ENCODE measurements around the gene SAA2.
"Not testable (repeated sequence)": the region's sequence is repeated elsewhere in the genome, so short reads cannot be mapped to it uniquely, and the experiment has no call there.

The SAA2 gene

DNA sequence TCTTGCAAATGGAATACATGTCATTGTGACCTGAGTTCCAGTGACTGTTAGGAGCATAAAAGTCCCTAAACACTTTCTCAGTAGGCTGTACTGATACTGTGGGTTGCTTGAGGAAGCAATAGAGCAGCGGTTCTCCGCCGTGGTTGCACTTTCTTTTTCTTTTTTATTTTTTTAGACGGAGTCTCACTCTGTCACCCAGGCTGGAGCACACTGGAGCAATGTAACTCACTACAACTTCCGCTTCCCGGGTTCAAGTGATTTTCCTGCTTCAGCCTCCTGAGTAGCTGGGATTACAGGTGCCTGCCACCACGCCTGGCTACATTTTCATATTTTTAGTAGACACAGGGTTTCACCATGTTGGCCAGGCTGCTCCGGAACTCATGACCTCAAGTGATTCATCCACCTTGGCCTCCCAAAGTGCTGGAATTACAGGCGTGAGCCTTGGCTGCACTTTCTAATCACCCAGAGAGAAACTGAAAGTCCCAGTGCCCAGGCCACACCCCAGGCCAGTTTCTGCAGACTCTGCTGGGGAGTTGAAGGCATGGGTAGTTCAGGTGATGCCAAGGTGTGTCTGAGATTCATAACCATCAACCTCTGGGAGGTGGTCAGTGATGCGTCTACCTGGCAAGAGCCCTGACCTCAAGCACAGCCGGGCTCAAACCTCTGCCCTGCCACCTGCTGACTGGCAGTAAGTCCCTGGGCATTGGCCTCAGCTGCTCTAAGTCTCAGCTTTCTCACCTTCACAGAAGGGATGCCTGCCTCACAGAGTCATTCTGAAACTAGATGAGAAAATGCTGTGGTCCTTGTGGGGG lies 1.9 kb downstream of the SAA2 start:
- not testable (repeated sequence) for DNase-seq

DNA sequence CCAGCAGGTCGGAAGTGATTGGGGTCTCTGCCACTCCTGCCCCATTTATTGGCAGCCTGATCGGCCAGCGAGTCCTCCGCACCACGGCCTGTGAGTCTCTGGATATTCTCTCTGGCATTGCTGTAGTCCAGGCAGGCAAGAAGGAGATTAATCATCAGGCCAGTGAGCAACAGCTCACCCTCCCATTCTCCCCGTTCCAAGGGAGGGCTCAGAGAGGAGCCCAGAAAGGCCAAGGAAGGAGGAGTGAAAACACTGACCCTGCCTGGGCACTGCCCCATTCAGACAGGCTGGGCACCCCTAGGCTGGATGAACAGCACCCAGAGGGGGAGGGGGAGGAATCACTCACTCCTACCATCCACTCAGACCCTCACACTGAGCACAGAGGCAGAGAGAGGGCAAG lies 3.1 kb downstream of the SAA2 start:
- DNase-seq, result no peak

- peak; percentile 2 for DNase-seq
Observed at GRCh38 chr11:18243783-18244362, 4.6 kb downstream of the SAA2 start.

GRCh38 chr11:18239655-18240054 lies 8.8 kb downstream of the SAA2 start:
- DNase-seq, result no peak

GRCh38 chr11:18236664-18237356 lies 11.7 kb downstream of the SAA2 start, which contains the start of gene SAA4:
SAA4 (minus strand) TSS chr11:18236802; CDS start chr11:18235926, 876 bp downstream.
- no peak for DNase-seq

GRCh38 chr11:18235394-18236334 lies 12.8 kb downstream of the SAA2 start:
- DNase-seq, result no peak

DNA sequence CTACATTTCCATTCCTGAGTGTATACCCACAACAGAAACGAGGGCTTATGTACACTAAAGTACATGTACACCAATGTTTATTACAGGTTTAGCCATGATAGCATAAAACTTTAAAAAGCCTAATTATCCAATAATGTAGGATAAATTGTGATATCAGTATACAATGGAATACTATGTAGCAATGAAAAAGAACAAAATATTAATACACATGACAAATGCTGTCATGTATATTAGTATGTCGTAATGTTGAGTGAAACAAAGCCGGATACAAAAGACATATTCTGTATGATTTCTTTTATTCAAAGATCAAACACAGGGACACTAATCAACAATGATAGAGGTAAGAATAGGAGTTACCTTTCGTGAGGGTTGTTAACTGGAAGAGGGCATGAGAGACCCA lies 14.6 kb downstream of the SAA2 start:
- no peak for DNase-seq

GRCh38 chr11:18230859-18231258 lies 17.6 kb downstream of the SAA2 start:
- DNase-seq, result no peak

DNA sequence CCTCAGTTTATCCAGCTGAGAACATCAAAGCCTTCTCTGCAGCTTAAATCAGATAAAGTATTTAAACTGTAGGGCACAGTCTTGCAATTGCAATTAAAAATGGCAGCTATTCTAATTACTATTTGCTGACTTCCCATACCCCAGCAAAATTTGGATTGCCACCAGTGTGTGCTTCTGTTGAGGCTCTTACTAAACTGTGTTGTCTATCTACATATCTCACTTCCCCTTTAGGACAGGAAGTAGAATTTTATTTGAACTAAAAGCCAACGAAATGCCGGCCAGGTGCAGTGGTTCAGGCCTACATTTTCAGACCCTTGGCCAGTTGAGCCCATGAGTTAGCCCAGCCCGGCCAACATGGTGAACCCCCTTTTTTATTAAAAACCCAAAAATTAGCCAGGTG lies 19.0 kb downstream of the SAA2 start:
- no peak for DNase-seq

DNA sequence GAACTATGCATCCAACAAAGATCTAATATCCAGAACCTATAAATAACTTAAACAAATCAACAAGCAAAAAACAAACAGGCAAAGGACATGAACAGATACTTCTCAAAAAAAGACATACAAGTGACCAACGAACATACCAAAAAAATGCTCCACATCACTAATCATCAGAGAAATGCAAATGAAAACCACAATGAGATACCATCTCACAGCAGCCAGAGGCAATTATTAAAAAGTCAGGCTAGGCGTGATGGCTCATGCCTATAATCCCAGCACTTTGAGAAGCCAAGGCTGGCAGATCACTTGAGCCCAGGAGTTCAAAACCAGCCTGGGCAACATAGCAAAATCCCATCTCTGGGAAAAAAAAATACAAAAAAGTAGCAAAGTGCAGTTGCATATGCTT lies 22.6 kb downstream of the SAA2 start:
- no peak for DNase-seq

GRCh38 chr11:18223591-18224387 lies 24.7 kb downstream of the SAA2 start:
- DNase-seq, result no peak

DNA sequence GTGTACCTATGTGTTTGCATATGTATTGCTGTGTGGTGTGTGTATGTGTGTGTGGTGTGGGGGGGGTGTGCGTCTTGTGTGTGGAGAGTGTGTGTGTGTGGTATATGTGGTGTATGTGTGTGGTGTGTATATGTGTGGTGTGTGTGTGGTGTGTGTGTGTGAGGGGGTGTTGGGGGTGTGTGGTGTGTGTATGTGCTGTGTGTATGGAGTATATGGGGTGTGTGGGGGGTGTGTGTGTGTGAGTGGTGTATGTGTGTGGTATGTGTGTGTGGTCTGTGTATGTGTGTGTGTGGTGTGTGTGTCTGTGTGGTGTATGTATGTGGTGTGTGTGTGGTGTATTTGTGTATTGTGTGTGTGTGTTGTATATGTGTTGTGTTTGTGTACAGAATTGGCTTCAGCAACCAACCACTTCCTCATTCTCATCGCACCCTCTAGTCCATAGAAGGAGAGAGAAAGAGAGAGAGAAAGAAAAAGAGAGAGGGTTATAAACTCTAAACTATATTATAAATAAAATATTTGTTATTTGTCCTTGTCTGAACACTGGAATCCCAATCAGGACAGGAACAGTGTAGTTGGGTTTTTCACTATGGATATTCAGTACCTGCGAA lies 25.6 kb downstream of the SAA2 start:
- no peak for DNase-seq

GRCh38 chr11:18221274-18221876 lies 27.1 kb downstream of the SAA2 start:
- DNase-seq, result no peak

DNA sequence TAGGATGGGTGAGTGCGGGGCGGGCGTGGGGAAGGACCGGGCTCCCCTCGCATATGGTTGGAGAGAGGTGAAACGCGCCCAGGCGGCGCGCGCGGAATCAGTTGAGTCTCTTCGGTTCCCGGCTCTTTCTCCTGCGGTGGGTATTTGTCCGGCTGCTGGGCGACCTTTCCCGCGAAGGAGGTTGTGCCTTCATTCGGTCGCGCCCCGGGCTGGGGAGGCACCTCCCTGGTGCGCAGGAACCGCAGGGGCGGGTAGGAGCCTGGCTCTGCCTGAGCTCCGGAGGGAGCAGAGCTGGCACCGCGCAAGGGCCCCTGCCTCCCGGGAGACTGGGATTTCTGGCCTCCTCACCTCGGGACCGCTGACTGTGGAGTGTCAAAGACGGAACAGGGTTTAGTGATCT lies 39.4 kb downstream of the SAA2 start:
- no peak for DNase-seq

GRCh38 chr11:18204771-18205170 lies 43.7 kb downstream of the SAA2 start:
- DNase-seq, result no peak

- no peak for DNase-seq
Observed at GRCh38 chr11:18204220-18204619, 44.2 kb downstream of the SAA2 start.

GRCh38 chr11:18203723-18204122 lies 44.7 kb downstream of the SAA2 start:
- DNase-seq, result no peak

DNA sequence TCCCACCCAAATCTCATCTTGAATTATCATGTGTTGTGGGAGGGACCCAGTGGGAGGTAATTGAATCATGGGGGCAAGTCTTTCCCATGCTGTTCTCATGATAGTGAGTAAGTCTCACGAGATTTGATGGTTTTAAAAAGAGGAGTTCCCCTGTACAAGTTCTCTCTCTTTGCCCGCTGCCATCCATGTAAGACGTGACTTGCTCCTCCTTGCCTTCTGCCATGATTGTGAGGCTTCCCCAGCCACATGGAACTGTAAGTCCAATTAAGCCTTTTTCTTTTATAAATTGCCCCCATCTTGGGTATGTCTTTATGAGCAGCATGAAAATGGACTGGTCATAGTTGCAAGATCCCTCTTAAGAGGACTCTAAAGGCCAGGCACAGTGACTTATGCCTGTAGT lies 50.7 kb downstream of the SAA2 start:
- DNase-seq, result not testable (repeated sequence)

DNA sequence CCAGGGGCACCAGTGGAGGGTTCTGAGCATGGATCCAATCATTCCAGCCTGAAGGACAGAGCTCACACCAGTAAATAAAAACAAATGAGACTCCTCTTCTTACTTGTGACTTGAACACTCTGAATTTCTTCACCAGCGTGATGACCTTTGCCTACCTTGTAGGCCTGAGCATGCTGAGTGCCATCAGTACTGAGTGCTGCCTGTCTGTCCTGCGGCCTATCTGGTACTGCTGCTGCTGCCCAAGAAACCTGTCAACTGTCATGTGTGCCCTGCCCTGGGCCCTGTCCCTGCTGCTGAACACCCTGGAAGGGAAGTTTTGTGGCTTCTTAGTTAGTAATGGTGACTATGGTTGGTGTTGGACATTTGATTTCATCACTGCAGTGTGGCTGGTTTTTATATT lies 51.9 kb downstream of the SAA2 start:
- DNase-seq, result no peak

Data from NCI-H446 treated with DMSO at 0.1 percent for 48 hours (cell line).